OCI-M1 (cell line): ENCODE results near the gene SNAI3.

Source experiments
- DNase-seq: peaks from one replicate; lab custom pipeline; 2025; lab: John Stamatoyannopoulos, UW

The SNAI3 gene

GRCh38 chr16:88634141-88634993 lies 51.9 kb downstream of the SNAI3 start:
- DNase-seq, result peak; percentile 62

GRCh38 chr16:88633684-88634140 lies 52.6 kb downstream of the SNAI3 start:
- peak; percentile 56 for DNase-seq

DNA sequence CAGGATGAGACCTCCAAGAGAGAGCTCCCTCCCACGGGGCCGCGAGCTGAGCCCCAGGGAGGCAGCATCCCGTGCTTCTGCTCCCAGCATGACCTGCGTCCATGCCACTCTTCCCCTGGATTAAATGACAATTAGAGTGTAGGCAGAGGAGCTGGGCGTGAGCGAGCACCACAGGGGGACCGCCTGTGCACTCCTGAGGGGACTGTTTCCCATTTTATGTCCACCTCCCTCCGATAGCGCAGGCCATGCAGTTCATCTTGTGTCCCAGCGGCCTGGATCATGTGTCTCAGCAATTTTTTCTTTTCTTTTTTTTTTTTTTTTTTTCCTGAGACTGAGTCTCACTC lies 53.7 kb downstream of the SNAI3 start:
- DNase-seq, result no peak

- DNase-seq, result no peak
Observed at GRCh38 chr16:88631920-88632586, 54.3 kb downstream of the SNAI3 start.

- DNase-seq, result no peak
Observed at GRCh38 chr16:88631384-88631783, 54.9 kb downstream of the SNAI3 start.

GRCh38 chr16:88630941-88631340 lies 55.4 kb downstream of the SNAI3 start:
- no peak for DNase-seq

GRCh38 chr16:88630433-88630832 lies 55.9 kb downstream of the SNAI3 start:
- DNase-seq, result no peak

GRCh38 chr16:88629835-88630234 lies 56.5 kb downstream of the SNAI3 start:
- DNase-seq, result no peak

DNA sequence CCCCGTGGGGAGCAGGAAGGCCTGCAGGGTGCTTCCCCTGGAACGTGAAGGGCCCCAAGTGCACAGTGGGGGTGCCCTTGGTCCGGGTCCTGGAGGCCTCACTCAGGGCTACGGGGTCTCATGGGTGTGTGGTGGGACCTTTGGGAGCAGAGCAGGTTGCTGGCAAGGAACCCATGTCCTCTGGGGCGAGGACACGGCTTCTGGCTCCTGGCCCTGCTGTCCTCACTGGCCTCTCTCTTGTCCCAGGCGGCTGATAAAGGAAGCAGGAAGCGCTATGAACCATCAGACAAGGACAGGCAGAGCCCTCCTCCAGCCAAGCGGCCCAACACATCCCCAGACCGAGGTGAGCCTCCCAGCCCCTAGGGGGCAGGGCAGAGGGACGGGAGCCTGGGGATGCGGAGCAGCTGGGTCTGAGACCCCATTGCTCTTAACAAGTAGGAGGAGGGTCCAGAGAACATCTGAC lies 57.8 kb downstream of the SNAI3 start:
- peak; percentile 50 for DNase-seq
